ENCODE data around the gene SLC35E4.
"Not testable (repeated sequence)": the region's sequence is repeated elsewhere in the genome, so short reads cannot be mapped to it uniquely, and the experiment has no call there.

The SLC35E4 gene

GRCh38 chr22:30611197-30611596 lies 24.4 kb upstream of the SLC35E4 start:
- DNase-seq (ENCODE audit: low spot score), result no peak

- DNase-seq (ENCODE audit: low spot score), result no peak
Observed at GRCh38 chr22:30612789-30613188, 22.8 kb upstream of the SLC35E4 start.

- no peak for DNase-seq (ENCODE audit: low spot score)
Observed at GRCh38 chr22:30614268-30614667, 21.3 kb upstream of the SLC35E4 start.

GRCh38 chr22:30614879-30615278 lies 20.7 kb upstream of the SLC35E4 start:
- no peak for DNase-seq (ENCODE audit: low spot score)

GRCh38 chr22:30615543-30615954 lies 20.0 kb upstream of the SLC35E4 start:
- no peak for DNase-seq (ENCODE audit: low spot score)

- no peak for DNase-seq (ENCODE audit: low spot score)
Observed at GRCh38 chr22:30617819-30618218, 17.8 kb upstream of the SLC35E4 start.

- not testable (repeated sequence) for DNase-seq (ENCODE audit: low spot score)
Observed at GRCh38 chr22:30619909-30620308, 15.7 kb upstream of the SLC35E4 start.

GRCh38 chr22:30626413-30626812 lies 9.2 kb upstream of the SLC35E4 start:
- no peak for DNase-seq (ENCODE audit: low spot score)

- DNase-seq (ENCODE audit: low spot score), result no peak
Observed at GRCh38 chr22:30627471-30627870, 8.1 kb upstream of the SLC35E4 start.

GRCh38 chr22:30628491-30628890 lies 7.1 kb upstream of the SLC35E4 start:
- peak; percentile 77 for DNase-seq (ENCODE audit: low spot score)

GRCh38 chr22:30631469-30631868 lies 4.1 kb upstream of the SLC35E4 start:
- DNase-seq (ENCODE audit: low spot score), result not testable (repeated sequence)

GRCh38 chr22:30634471-30635233 lies 929 bp upstream of the SLC35E4 start:
- peak; percentile 90 for DNase-seq (ENCODE audit: low spot score)

GRCh38 chr22:30636226-30637077 lies 871 bp downstream of the SLC35E4 start:
- no peak for DNase-seq (ENCODE audit: low spot score)

GRCh38 chr22:30637701-30638114 lies 2.1 kb downstream of the SLC35E4 start:
- no peak for DNase-seq (ENCODE audit: low spot score)

- no peak for DNase-seq (ENCODE audit: low spot score)
Observed at GRCh38 chr22:30640361-30640760, 4.8 kb downstream of the SLC35E4 start.

GRCh38 chr22:30640839-30641430 lies 5.4 kb downstream of the SLC35E4 start:
- no peak for DNase-seq (ENCODE audit: low spot score)

- DNase-seq (ENCODE audit: low spot score), result peak; percentile 56
Observed at GRCh38 chr22:30643055-30643875, 7.7 kb downstream of the SLC35E4 start.

- no peak for DNase-seq (ENCODE audit: low spot score)
Observed at GRCh38 chr22:30646518-30647160, 11.1 kb downstream of the SLC35E4 start.

- no peak for DNase-seq (ENCODE audit: low spot score)
Observed at GRCh38 chr22:30647536-30647935, 12.0 kb downstream of the SLC35E4 start.

- DNase-seq (ENCODE audit: low spot score), result no peak
Observed at GRCh38 chr22:30648825-30649224, 13.2 kb downstream of the SLC35E4 start.

GRCh38 chr22:30649430-30650007 lies 13.9 kb downstream of the SLC35E4 start:
- DNase-seq (ENCODE audit: low spot score), result no peak
